Stimulated activated CD8-positive, alpha-beta memory T cell treated with anti-CD3 and anti-CD28 coated beads, Interleukin-7, amount 100 ng/mL, for 24 hours (primary cell): ENCODE data around the gene NEK7.

Experiments
- DNase-seq: peaks from one replicate; pipeline ENCODE4 v3.0.0-alpha.2; 2020; ENCODE audit warnings: low read depth

The NEK7 gene

DNA sequence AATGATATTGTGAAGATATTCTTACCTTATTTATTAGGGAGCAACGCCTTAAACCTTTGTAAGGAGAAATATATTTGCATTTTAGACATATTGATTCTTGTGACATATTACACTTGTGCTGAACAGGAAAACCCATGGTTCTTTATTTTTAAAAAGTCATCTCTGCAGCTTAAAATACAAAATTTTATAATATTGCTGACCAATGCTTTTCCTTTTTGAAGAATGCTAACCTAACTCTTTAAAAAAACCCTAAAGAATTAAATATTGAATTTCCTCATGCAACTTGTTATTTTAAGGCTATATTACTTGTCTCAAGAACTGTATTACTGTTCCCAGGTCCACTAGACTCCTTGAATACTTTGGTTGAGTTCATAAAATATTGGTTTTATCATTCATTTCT is 99.0 kb downstream of the NEK7 start:
- no peak for DNase-seq

DNA sequence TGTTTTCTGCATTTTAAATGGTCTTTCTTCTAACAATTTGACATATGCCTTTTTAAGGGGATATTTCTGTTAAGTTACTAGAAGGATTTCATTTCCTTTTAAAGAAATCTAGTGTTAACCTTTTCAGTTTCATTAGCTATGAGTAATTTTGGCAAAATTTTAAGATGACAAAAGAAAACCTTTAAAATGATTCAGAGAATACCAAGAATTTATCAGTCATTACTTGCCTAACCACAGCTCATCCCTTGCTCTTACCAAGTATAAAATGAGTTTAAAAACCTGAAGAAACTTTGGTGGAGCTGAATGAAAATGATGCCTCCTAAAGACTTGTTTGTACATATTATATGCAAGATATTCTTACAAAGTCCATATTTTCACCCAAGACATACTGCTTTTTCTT is 101.7 kb downstream of the NEK7 start:
- no peak for DNase-seq

DNA sequence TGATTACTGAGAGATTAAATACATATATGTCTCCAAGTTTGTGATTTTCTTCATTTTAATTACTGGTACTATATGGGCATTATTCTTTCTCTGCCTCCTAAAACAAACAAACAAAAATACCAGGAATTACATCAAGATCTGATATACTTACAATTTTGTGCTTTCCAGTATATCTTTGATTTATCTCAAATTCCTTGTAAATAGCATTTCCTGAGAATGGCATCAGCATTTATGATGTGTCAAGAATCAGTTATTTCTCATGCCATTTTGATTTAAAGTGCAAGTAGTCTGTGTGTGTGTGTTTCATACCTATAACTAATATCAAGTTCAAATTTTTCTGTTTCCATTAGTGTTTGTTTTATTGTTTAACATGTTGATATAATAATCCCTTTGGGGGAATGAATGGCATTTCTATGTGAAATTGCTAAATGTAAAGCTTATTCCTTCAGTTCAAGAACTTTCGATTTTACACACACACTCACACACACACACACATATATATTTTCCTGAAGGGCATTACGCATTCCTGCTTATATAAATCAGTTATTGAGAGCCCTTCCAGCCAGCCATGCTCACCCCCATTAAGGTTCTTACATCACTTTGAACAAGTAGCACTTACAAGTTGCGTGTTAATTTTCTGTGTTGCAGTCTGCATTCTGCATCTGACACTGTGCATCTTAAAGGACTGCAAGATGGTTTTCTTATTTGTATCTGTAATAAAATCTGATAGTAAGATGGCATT is 102.7 kb downstream of the NEK7 start:
- no peak for DNase-seq

DNA sequence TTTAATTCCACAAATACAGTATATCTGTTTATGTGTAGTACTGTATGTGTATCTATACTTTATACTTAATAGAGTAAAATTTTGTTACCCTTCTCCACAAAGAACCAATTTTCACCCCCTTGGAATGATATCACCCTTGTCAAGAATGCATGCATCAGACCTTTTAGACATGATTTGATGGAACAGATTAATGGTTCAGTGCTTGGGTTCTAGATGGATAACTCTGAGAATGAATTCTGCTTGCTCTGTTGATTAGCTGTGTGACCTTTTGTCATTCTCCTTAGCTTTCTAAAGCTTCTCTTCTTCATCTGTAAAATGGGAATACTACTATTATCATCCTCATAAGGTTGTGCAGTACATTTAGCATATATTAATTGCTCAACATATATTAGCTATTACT is 105.1 kb downstream of the NEK7 start:
- DNase-seq = no peak

DNA sequence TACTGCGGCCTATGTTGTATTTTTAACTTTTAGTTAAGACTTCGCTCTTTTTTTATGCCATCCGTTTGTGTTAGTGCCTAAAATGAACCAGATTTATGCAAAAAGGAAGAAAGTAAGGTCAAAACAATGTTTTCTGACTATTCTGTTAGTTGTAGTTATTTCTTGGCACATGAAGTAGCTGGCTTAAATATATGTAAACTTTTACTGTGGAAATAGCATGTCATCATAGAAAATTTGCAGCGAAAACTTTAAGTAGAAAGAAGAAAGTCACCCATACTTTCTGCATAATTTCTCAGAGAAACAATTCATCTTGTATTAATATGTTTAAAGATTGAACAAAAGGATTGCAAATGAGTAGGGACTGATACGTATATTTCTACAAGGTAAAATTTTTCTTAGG is 106.4 kb downstream of the NEK7 start:
- DNase-seq = no peak

DNA sequence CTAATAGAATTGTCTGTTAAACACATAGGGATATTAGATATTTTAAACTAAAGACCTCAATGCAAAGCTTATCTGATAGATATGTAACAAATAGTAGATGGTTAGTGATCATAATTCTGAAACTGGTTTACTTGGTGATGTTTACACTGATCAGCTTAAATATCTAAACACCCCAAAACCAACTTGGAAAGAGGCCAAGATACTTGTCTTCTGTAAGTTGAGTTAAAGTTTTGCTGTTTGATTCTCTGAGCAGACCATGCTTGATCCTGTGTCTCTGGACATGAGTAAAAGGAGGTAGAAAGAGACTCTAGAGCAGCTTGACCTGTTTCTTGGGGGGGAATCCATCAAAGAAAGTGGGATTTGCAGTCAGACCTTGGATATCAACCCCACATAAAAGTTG is 107.5 kb downstream of the NEK7 start:
- no peak for DNase-seq

DNA sequence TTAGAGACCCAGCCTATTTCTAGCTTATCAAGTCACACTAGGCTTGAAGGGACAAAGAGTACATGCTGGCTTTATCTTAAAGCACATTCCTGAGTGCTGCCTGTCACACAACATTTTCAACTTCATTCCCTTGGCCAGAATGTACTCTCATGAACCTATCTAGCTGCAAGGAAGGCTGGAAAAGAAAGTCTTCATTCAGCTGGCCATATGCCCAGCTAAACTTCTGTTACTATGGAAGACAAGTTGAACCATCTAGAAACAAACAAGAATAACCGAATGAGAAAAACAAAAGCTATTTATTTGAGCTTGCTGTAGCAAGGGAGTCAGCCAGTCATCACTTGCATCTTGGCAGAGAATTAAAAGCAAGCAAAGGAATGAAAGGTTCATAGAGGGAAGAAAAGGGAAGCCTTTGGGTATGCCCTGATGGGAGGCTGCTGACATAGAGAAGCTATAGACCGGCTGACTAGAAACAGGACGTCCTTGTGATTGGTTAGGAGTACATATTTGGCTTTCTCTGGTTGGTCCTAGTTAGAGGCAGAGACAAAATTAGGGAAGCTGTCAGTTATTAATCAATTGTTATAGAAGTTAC is 108.4 kb downstream of the NEK7 start:
- no peak for DNase-seq

DNA sequence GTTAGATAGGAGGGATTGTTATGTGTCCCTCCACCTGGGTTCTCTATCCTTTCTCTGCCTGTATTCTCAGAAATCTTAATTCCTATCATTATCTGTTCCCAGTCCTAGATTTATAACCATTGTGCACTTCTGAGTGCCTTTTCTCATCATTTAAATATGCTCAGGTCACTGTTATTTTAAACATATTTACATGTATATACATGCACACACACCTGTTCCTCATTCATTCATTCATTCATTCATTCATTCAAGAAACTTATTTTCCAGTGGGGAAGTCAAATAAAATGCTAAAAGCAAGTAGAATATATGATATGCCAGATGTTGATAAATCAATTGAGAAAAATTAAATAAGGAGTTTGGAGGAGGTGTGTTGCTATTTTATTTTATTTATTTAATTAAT is 110.3 kb downstream of the NEK7 start:
- DNase-seq = no peak

DNA sequence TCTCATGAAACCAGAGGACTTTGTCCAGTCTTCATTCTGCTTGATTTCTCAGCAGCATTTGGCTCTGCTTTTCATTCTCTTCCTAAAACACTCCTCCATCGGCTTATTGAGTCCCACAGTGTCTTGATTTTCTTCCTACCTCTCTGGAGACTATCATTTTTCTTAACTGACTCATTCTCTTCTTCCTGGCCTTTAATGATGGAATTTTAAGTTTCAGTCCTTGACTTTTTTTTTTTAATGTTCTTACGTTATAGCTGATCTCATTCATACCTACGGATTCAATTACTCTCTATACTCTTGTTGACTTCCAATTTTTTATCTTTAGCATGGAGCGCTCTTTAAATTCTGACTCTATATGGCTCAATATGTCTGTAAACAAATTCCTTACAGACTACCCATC is 111.1 kb downstream of the NEK7 start:
- no peak for DNase-seq

DNA sequence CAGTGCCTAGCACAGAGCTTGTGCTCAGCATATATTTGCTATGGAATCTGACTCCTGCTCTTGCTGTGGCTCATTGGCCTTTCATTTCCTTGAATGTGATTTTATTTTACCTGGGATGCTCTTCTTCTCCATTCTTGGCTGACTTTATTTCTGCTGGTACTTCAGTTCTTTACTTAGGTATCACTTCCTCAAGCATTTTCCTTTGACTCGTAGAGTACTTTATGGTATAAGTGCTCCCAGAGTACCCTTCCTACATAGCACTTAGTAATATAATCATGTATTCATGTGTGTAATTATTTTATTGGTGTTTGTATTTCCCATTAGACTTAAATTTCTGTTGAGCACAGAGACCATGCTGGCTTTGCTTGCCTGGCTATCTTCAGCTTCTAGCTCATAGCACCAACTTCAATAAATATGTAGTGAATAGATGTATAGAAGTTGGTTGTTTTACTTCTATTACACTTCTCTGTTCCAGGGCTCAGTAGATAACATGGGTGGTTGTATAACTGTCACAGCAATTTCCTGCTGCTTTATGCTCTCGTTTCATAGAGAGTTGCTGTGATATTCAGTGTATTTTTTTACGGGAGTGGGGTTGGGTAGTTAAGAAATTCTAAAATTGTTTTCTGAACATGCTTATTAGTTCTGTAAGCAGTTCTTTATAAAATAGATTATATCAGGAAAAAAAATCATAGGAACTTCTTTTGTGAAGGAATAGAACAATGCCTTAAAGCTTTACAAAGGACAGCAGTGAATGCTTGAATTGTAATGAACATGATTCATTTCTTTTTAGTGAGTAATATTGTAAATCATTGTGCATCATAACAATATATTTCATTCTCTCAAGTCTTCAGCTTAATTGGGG is 112.2 kb downstream of the NEK7 start:
- DNase-seq = no peak

DNA sequence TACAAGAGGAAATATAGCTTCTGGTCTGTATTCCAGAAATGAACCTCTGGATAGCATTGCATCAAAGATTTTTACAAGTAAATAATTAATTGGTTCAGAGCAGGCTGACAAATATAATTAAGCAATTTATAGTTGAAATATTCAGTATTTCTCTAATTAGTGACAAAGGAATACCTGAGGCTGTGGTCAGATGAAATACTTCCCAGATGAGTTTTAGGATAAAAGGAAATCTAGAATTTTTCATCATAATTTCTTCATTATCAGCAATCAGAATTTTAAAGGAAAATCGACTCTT is 112.8 kb downstream of the NEK7 start:
- DNase-seq = no peak

DNA sequence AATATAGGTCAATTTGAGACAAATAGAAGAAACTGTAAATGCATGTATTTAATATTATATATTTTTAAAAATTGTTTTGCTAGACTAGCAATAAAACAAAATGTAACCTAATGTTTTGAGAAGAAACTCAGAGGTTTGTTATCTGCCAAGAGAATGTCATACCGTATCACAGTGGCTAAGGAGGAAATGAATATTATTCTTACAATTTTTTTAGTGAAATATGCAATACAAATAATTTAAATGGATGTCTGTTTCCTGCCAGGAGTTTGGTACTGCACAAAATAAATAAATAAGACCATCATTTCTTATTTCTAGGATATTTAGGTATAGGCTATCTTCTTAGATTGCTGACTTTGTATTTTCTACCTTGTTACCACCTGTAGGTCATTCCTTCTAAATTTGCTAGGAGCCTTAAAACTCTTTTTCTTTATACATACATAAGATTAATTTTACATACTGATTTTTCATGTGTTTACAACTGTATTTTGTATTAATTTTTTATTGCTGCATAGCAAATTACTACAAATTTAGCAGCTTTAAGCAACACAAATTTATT is 113.6 kb downstream of the NEK7 start:
- DNase-seq = no peak

DNA sequence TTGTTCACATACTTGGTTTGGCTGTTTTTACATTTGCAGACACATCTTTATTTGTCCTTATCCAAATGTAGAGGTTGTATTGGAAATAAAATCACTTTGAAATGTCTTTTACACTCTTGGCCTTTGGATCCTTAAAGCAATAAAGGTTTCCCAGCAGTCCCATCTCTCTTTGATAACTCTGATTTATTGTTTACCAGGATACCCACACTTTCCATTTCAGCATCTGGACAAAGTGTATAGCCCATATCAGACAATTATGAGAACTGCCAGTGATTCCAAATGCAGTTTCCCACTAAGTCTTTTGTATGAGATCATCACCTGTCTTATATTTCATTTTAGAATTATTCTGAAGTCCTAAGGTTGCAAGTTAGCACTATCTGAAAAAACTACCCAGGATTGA is 114.7 kb downstream of the NEK7 start:
- no peak for DNase-seq

DNA sequence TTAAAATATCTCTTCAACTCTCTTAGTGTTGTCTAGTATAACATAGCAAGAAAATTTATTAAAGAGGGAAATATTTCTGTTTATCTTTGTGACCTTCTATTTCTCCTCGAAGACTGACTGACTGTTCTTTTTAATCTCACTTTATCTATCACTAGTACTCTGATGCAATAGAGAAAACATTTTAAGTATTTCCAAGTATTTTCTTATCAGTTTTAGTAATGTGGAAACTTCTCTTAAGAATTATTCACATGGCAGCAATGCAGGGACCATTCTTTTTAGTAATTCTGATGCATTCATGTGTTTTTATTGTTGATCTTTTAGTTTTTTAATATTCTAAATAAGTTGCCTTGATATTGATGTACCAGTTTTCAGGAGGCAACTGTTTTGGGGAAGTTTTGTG is 115.7 kb downstream of the NEK7 start:
- DNase-seq = no peak

DNA sequence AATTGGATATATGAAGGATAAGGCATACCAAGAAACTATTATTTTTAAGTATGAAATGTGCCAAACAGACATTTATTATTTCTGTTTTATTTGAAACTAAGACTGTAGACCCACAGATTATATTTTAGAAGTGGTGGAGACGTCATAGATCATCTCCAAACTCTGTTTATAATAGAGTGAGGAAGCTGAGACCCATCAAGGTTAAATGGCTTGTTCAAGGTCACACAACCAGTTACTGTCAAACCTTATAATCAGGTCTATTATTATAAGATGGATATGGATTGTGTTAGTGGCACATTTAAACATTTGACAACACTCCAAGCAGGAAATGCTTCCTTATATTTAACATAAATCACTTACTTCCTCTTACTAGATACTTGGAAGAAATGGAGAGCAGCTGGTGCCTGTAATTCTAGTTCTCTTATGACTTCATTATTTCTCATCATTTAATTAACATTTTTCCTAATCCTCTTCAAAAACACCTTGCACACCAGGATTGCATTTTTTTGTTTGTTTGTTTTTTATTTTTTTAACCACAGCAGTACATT is 117.0 kb downstream of the NEK7 start:
- DNase-seq = no peak

DNA sequence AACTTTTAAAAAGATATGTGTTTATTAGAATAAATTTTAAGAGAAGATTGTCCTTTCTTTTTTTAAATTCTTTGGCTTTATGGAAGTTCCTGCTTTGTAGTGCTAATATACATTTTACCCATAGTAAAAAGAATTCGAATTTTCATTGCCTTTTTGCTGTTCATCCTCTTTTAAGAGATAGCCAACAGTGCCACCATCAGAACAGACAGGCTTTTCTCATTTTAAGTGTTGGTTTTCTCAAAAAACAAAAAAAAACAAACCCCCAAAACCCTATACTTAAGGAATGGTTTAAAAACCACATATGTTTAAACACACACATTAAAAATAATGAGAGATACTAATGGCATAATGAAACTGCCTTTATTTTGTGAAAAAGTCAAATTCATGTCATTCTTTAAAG is 118.8 kb downstream of the NEK7 start:
- DNase-seq = no peak

DNA sequence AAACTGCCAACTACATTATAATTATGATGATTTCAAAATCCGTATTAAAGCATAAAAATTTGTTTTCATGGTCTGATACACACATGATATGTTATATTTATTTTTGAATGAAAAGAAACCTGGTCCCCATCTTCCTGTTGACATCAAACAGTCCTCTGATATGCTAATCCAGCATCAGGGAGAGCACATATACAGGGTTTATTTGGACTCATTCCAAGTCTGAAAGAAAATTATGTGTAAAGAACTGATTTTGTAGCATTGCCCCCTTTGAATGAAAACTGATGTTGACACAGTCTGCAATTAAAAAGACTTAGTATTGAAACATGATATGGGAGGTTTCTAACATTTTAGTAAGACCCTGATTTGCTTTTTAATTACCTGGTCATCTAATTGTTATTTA is 119.4 kb downstream of the NEK7 start:
- DNase-seq = no peak

DNA sequence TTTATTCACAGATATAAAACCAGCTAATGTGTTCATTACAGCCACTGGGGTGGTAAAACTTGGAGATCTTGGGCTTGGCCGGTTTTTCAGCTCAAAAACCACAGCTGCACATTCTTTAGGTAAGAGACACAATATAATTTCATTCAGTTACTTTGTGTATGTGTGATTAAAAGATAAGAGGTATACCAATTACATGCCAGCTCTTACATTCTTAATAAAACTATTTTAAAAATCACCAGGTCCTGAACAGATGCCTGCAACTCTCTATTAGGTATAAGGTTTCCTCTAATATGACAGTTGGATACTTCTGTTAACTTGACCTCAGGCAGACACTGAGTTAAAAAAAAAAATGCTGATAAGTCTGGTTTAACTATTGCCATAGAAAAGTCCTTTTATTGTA is 122.1 kb downstream of the NEK7 start:
- DNase-seq = no peak

DNA sequence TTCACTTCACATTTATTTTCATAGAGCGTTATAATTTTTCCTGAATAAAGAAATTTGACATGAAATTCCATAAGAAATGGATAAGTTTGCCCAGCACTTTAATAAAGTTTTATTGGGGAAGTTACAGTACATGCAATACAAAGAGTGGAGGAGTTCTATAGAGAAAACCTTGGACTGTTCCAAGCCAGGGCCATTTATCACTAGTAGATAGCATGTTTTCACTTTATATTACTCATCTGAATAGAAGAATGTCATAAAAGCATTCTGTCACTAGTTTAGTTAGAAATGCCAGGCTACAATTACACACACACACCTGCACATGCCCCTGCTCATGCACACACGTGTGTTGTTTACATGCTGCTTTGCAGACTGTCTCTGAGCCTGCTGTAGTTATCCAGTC is 123.3 kb downstream of the NEK7 start:
- no peak for DNase-seq

DNA sequence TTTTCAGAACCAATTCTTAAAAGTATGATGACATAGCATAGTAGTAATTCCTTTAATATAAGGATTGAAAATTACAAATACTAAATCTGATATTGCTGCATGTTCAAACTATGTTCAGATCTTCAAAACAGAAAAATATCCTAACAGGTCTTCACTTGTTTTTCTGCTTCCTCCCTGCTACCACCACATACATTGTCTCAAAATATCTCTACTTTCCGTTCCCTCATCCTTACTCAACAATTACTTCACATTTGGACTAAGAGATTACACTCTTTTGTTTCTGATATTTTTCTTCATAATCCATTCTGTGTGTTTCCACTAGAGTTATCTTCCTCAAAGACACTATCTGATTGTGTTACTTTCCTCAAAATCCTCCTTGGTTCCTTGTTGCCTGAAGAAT is 125.1 kb downstream of the NEK7 start:
- DNase-seq = no peak

DNA sequence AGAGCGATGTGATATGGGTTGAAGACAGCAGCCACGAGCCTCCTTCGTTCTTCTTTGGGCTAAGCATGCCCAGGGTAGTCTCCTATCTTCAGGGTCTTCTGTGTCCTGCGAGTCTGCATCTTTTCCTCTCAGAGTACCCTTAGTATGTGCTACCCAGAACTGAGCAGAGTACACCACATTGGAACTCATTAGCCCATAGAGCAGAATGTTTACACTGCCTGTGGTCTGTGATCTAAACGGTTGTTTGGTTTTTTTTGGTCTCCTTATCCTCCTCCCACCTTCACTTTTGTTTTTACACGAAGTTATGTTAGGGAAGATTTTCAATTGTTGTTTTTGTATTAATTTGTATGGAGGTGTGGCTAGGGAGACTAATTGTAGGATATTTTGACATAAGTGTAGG is 126.4 kb downstream of the NEK7 start:
- no peak for DNase-seq

DNA sequence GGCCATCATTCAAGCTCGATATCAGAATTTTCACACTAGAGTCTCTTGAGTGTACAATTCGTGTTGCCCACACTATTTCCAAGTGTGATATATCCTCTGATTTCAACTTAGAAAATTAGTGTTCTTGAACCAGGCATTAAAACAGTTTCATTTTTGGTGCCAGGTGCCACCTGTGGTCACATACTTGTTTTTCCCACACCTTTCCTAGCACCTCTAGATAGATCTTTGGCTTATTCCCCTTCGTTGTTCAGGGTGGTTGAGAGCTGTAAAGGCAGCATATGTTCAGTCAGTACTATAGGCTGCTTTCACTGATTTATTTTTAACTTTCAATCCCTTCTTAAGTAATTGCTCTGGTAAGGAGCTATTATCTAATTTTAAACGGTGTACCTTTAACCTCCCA is 131.1 kb downstream of the NEK7 start:
- no peak for DNase-seq

DNA sequence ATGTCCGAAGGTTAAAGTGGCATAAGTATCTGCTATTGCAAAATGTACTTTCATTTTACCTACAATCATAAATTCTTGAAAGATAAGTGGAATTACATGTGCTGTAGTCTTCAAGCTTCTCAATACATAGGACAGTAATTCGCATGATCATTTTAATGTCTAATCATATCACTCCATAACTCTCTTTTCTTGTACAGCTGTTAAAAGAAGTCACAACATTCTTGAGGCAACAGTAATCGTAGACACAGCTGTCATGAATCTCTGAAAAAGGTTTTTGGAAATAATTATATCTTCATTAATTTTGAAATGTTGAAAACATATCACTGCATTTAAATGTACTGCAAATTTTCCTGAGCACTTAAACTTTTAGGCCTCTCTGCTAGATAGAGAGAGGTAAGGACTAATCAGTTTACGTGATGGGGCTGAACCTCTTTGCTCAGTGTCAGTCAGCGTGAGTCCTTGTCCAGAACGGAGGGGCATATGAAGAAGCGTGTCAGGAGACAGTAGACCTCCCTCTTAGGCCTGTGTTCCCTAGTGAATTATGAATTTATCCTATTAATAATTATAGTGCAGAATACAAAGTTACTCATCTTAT is 133.4 kb downstream of the NEK7 start:
- no peak for DNase-seq
